Lower leg skin (tissue), 4 donors: ENCODE data around the gene EPHA2. TPM values are rescaled to one million over a fixed set of nuclear protein-coding genes. Genes with fewer than 3 reads are reported as not detected.
A peak's percentile ranks its signal among the peaks of the same experiment; 100 is the strongest.

Experiments
- DNase-seq, 2 donors: peaks; one replicate each; pipeline ENCODE4 v3.0.0-alpha.2; 2019; ENCODE audit warnings: low spot score in 2 of 2
- H3K4me3 ChIP-seq: fragments of 200-600 bp; sonication (generic); 2 replicates; pipeline ENCODE4 v1.5.1; 2017; ENCODE audit warnings: mild to moderate bottlenecking, low read depth; ENCODE audit not compliant: poor library complexity, severe bottlenecking
- POLR2A ChIP-seq, 2 donors: fragments of 450-650 bp; IDR thresholded peaks; one replicate each; pipeline ENCODE4 v1.6.1; 2016 to 2017; ENCODE audit warnings: antibody characterized with exemption in 2 of 2, mild to moderate bottlenecking in 1 of 2, moderate library complexity in 1 of 2
- WGBS, 2 donors: methylation state at CpG; one replicate each; pipeline ENCODE4 v1.1.5; 2018; 5-methylcytosine and 5-hydroxymethylcytosine counted together
- intact Hi-C: fragments of 100-400 bp; cut with DNase I; formaldehyde crosslinking; loops from one replicate; pipeline ENCODE4 v1.15.0; 2023; ENCODE audit warnings: low total_unique reads
- total RNA-seq, 4 donors: library from RNA; depleted of rRNA; stranded (reverse); fragments of >200 nt; gene quantifications; one replicate each; pipeline ENCODE4 v1.1.0, GENCODE V29; 2016
- TF ChIP-seq, protein P1 (sequence below), 3 donors: fragments of 450-650 bp; IDR thresholded peaks; one replicate each; pipeline ENCODE4 v1.5.1; 2016; ENCODE audit warnings: antibody characterized with exemption in 3 of 3, mild to moderate bottlenecking in 3 of 3, moderate library complexity in 2 of 3

EPHA2 gene
- total RNA-seq, 4 donors from 2014 or later, result 63.6 to 83.8 (median 68.8) TPM

DNA sequence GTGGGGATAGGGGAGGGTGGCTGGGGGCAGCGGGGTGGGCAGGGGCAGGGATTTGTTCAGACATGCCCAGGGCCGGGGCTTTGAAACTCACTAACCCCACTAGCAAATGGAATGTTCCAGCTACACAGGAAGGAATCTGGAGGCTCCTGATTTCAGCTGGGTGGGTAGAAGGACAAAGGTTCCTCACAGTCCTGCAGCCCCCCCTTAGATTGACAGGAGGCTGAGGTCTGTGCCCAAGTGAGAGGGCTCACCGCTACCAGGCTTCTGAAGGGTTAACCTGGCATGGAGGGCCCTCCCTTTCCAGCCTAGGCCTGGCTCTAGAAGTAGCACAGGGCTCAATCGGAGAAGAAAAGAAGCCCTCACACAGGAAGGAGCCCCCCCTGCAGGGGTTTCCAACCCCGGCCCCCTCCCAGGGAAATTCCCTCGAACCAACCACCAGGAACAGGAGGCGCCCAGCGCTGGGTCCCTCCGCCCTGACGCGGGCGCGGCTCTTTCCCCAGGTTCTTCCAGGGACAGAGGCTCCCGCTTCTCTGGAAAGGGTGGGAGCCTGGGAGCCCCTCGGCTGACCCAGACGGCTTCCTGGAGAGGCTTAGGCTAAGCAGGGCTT, 3.3 kb downstream of the EPHA2 start:
- TF ChIP-seq, protein P1, sequence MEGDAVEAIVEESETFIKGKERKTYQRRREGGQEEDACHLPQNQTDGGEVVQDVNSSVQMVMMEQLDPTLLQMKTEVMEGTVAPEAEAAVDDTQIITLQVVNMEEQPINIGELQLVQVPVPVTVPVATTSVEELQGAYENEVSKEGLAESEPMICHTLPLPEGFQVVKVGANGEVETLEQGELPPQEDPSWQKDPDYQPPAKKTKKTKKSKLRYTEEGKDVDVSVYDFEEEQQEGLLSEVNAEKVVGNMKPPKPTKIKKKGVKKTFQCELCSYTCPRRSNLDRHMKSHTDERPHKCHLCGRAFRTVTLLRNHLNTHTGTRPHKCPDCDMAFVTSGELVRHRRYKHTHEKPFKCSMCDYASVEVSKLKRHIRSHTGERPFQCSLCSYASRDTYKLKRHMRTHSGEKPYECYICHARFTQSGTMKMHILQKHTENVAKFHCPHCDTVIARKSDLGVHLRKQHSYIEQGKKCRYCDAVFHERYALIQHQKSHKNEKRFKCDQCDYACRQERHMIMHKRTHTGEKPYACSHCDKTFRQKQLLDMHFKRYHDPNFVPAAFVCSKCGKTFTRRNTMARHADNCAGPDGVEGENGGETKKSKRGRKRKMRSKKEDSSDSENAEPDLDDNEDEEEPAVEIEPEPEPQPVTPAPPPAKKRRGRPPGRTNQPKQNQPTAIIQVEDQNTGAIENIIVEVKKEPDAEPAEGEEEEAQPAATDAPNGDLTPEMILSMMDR (IDR thresholded peaks at IDR 0.05), result no peak
- no peak for TF ChIP-seq POLR2A (IDR thresholded peaks at IDR 0.05)
- H3K4me3 ChIP-seq, result no peak overlapping the region
- no peak for DNase-seq
- WGBS, 2 donors, result 37 to 41% methylated on average over 14 to 15 of the region's 16 CpGs
- intact Hi-C loops, result no loop called here

DNA sequence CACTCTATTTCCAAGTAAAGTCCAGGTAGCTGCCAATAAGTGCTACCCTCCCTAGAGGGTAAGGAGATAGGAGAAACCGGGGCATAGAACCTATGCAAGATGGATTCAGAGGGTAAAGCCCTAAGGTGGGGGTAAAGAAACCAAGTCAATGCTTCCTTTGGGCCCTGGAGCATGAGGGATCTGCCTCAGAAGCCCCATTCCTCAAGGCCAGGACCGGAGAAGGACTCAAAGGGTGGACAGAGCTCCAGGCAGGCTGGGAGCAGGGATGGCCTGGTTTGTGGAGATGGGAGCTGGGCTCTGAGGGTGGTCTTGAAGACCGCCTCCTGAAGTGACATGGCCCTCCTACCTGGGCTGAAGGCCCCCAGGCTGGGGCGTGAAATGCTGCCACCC, 3.9 kb downstream of the EPHA2 start:
- no peak for TF ChIP-seq POLR2A (IDR thresholded peaks at IDR 0.05)
- TF ChIP-seq, protein P1 (IDR thresholded peaks at IDR 0.05), result no peak
- WGBS, 2 donors, result 63 to 67% methylated on average over 4 of the region's 4 CpGs
- DNase-seq, result no peak
- intact Hi-C loops, result no loop called here
- no peak overlapping the region for H3K4me3 ChIP-seq

- no peak overlapping the region for H3K4me3 ChIP-seq
- peak in 1 of 2 donors; percentile 85 for DNase-seq
- TF ChIP-seq, protein P1 (IDR thresholded peaks at IDR 0.05), result no peak
- TF ChIP-seq POLR2A (IDR thresholded peaks at IDR 0.05), result no peak
- WGBS, 2 donors, result 52 to 64% methylated on average over 9 of the region's 9 CpGs
- intact Hi-C loops, result no loop called here
Measured at GRCh38 chr1:16151196-16151994, 4.5 kb downstream of the EPHA2 start.

DNA sequence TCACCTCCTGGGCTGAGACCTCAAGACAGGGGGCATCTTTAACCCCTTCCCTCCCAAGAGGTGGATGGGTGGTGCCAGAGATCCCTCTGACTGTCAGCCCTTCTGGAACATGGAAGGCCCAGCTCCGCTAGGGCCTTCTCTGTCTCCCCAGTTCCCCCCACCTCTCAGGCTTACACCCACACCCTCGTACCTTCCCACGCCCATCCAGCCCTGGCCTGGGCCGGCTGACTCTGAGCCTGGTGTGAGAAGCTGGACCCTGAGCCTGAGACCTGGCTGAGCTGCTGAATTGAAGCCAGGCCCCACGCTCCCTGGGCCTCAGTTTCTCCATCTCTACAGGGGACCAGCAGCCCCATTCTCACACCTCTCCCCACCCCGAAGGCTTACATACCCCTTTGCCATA, 5.4 kb downstream of the EPHA2 start:
- no peak for TF ChIP-seq POLR2A (IDR thresholded peaks at IDR 0.05)
- TF ChIP-seq, protein P1 (IDR thresholded peaks at IDR 0.05), result no peak
- WGBS, 2 donors, result 81 to 87% methylated on average over 6 of the region's 6 CpGs
- DNase-seq, result no peak
- intact Hi-C loops, result no loop called here
- no peak overlapping the region for H3K4me3 ChIP-seq

DNA sequence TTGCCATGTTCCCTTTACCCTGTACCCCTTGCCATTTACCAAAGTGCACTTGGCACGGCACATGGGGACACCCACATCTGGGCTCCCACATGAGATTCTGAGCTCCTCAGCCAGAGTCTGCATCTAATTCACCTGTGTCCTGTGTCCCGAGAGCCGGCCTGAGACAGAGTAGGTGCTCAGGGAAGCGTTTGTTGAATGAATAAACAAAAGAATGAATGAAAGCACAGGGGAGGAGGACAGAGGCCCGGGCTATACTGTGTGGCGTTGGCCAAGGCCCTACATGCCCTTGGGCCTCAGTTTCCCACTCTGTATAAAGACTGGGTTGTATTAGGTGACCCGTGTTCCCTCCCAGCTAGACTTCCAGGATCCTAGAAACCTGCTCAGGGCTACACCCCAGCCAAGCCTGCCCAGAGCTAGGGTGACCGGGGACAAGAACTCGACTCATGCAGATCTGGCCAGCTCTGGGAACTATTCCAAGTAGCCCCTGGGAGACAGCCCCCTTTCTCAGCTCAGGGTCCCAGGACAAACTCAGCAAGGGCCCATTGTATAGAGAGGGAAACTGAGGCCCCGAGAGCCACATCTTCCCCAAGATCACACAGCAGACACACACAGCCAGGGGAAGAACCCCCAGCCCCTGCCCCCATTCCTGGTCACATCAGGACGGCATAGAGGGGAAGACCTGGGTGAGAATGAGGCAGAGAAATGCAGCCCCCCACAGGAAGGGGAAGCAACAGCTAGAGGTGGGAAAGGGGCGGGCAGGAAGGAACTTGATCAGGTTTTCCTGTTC, 6.0 kb downstream of the EPHA2 start:
- WGBS, 2 donors, result 84 to 85% methylated on average over 12 of the region's 12 CpGs
- H3K4me3 ChIP-seq, result no peak overlapping the region
- no peak for DNase-seq
- no peak for TF ChIP-seq POLR2A (IDR thresholded peaks at IDR 0.05)
- TF ChIP-seq, protein P1 (IDR thresholded peaks at IDR 0.05), result no peak
- intact Hi-C loops, result no loop called here
